Measurements from ENCODE around the gene ACBD6.

ACBD6 gene

DNA sequence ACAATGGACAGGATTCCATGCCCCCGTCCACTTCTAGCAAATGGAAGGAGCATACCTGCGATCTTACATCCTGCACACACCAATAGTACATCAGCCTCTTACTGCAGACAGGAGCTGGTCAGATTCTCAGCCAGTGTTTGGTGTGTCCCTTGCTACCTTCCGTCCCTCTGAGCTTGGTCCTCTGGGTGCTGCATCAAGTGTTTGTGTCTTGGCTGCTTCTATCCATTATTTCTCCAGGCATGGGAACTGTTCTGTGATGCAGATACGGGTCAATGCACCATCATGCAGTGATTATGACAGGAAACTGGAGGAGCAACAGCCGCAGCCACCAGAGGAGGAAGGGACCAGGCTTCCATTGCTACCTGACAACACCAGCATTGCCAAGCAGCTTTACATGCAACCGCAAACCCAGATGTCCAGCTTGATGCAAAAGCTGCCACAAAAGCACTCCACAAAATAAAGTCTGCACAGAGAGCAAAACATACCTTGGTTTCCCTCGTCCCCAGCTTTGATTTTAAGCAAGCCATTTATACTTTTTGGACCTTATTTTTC, 34.5 kb upstream of the ACBD6 start:
- DNase-seq (ENCODE audit: low read depth in 1 of 2, low spot score in 1 of 2), result no peak
- in situ Hi-C loops (cut with HindIII; ENCODE audit: low pct_unique_long_range_greater_than_20kb, low sequenced_read_pairs), result no loop called here

DNA sequence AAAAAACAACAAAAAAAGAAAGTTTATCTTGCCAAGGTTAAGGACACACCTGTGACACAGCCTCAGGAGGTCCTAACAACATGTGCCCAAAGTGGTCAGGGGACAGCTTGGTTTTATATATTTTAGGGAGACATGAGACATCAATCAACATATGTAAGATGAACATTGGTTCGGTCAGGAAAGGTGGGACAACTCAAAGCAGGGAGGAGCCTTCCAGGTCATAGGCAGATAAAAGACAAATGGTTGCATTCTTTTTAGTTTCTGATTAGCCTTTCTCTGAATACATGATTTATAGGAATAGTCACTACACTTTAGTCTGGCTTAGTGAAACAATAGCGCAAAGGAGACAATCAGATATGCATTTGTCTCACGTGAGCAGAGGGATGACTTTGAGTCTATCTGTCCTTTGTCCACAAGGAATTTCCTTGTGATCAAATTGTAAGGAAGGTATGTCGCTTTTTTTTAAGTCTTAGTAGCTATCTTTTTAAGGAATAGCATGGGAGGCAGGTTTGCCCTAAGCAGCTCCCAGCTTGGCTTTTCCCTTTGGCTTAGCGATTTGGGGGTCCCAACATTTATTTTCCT, 33.1 kb upstream of the ACBD6 start:
- in situ Hi-C loops (cut with HindIII; ENCODE audit: low pct_unique_long_range_greater_than_20kb, low sequenced_read_pairs), result no loop called here
- no peak for TF ChIP-seq JUND (IDR thresholded peaks at IDR 0.05; ENCODE audit: low read depth)
- no peak for DNase-seq (ENCODE audit: low read depth in 1 of 2, low spot score in 1 of 2)

More for the DNA sequence above, 34.5 kb upstream of the ACBD6 start:
- TF ChIP-seq JUND (IDR thresholded peaks at IDR 0.05; ENCODE audit: low read depth), result no peak

- in situ Hi-C loops (cut with HindIII; ENCODE audit: low pct_unique_long_range_greater_than_20kb, low sequenced_read_pairs), result no loop called here
Observed at GRCh38 chr1:180534214-180534613, 31.8 kb upstream of the ACBD6 start.

DNA sequence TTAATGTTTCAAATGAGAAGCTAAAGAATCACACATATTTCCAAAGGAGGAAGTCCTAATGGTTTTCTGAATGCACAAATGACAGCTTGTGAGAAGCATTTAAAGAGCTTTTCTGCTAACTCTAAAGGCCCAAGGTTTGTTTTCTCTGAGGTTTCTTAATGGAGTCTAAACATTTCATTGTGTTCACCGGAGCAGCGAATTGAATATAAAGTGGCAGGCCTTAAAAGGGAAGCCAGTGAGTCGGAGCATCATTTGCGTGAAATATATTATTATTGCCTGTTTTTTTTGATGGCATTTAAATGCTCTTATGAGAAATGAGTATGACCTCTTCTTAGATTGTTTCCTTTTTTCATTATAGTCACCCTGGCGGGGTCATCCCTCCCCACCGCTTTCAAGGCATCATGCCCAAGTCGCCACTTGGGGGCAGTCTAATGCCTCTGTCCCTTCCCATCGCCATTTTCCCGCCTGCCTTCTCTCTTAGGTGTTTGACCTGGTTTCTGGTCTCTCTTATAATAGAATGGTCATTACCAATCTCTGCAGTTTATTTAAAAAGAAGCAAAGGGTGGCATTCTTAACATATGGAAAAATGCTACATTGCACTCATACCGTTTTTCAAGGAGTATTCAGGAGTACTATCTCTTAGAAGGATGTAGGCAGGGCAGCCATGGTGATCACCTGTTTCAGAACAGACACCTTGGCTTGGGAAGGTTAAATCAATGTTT, 31.1 kb upstream of the ACBD6 start:
- no peak for TF ChIP-seq JUND (IDR thresholded peaks at IDR 0.05; ENCODE audit: low read depth)
- in situ Hi-C loops (cut with HindIII; ENCODE audit: low pct_unique_long_range_greater_than_20kb, low sequenced_read_pairs), result no loop called here
- DNase-seq (ENCODE audit: low read depth in 1 of 2, low spot score in 1 of 2), result peak in 1 of 2 experiments; percentile 79

More at GRCh38 chr1:180534214-180534613, 31.8 kb upstream of the ACBD6 start:
- DNase-seq (ENCODE audit: low read depth in 1 of 2, low spot score in 1 of 2), result no peak
- TF ChIP-seq JUND (IDR thresholded peaks at IDR 0.05; ENCODE audit: low read depth), result no peak

GRCh38 chr1:180532854-180533253, 30.5 kb upstream of the ACBD6 start:
- in situ Hi-C loops (cut with HindIII; ENCODE audit: low pct_unique_long_range_greater_than_20kb, low sequenced_read_pairs), result no loop called here
- no peak for DNase-seq (ENCODE audit: low read depth in 1 of 2, low spot score in 1 of 2)
- no peak for TF ChIP-seq JUND (IDR thresholded peaks at IDR 0.05; ENCODE audit: low read depth)

DNA sequence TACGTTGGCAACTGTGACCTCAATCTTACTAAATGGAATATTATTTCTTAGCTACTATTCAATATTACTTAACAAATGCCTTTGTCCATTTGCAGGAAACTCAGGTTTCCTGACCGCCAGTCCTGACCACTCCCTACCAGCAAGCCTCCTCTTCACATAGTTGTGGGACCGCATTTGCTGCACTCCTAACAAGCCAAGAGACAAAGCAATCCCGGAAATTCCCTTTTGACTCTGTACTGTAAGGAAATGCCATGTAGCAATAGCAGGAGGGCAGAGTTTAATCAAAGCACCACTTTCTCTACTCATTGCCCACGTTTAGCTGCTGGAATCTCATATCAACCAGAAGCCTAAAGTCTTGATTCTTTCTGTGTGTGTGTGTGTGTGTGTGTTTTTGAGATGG, 28.1 kb upstream of the ACBD6 start:
- no peak for TF ChIP-seq JUND (IDR thresholded peaks at IDR 0.05; ENCODE audit: low read depth)
- peak in 1 of 2 experiments; percentile 49 for DNase-seq (ENCODE audit: low read depth in 1 of 2, low spot score in 1 of 2)
- in situ Hi-C loops (cut with HindIII; ENCODE audit: low pct_unique_long_range_greater_than_20kb, low sequenced_read_pairs), result no loop called here

DNA sequence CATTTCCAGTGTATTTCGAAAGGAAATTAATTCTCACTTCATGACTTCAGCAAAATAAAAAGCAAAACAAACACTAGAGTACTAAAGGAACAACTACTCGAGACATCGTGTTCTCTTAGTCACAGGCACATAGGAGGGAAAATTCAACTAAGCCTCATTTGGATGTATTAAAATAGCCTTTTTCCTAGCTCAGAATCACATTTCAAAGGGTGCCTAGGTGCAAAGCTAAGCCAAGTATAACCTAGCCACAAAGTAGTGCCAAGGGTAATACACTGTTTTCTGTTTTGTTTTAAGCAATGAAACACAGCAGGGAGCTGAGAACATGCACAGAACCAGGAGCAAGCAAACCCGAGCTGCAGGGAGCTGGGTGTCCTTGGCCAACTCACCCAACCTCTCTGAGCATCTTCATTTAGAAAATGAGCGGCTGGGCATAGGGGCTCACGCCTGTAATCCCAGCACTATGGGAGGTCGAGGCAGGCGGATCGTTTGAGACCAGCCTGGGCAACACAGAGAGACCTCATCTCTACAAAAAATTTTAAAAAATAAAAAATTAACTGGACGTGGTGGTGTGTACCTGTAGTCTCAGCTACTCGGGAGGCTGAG, 26.6 kb upstream of the ACBD6 start:
- in situ Hi-C loops (cut with HindIII; ENCODE audit: low pct_unique_long_range_greater_than_20kb, low sequenced_read_pairs), result loop anchor here (10.0 kb wide), 1 partner anchor 636 kb away; no protein-coding TSS in a partner anchor
- DNase-seq (ENCODE audit: low read depth in 1 of 2, low spot score in 1 of 2), result no peak
- TF ChIP-seq JUND (IDR thresholded peaks at IDR 0.05; ENCODE audit: low read depth), result no peak

- no peak for TF ChIP-seq JUND (IDR thresholded peaks at IDR 0.05; ENCODE audit: low read depth)
- no peak for DNase-seq (ENCODE audit: low read depth in 1 of 2, low spot score in 1 of 2)
- in situ Hi-C loops (cut with HindIII; ENCODE audit: low pct_unique_long_range_greater_than_20kb, low sequenced_read_pairs), result loop anchor here (10.0 kb wide), 1 partner anchor 638 kb away; no protein-coding TSS in a partner anchor
Observed at GRCh38 chr1:180527101-180527669, 24.8 kb upstream of the ACBD6 start.

GRCh38 chr1:180525715-180526039, 23.3 kb upstream of the ACBD6 start:
- in situ Hi-C loops (cut with HindIII; ENCODE audit: low pct_unique_long_range_greater_than_20kb, low sequenced_read_pairs), result loop anchor here (10.0 kb wide), 1 partner anchor 639 kb away; no protein-coding TSS in a partner anchor
- no peak for DNase-seq (ENCODE audit: low read depth in 1 of 2, low spot score in 1 of 2)
- TF ChIP-seq JUND (IDR thresholded peaks at IDR 0.05; ENCODE audit: low read depth), result no peak

GRCh38 chr1:180524915-180525714, 22.7 kb upstream of the ACBD6 start:
- in situ Hi-C loops (cut with HindIII; ENCODE audit: low pct_unique_long_range_greater_than_20kb, low sequenced_read_pairs), result loop anchor here (10.0 kb wide), 1 partner anchor 640 kb away; no protein-coding TSS in a partner anchor
- no peak for DNase-seq (ENCODE audit: low read depth in 1 of 2, low spot score in 1 of 2)
- TF ChIP-seq JUND (IDR thresholded peaks at IDR 0.05; ENCODE audit: low read depth), result no peak

DNA sequence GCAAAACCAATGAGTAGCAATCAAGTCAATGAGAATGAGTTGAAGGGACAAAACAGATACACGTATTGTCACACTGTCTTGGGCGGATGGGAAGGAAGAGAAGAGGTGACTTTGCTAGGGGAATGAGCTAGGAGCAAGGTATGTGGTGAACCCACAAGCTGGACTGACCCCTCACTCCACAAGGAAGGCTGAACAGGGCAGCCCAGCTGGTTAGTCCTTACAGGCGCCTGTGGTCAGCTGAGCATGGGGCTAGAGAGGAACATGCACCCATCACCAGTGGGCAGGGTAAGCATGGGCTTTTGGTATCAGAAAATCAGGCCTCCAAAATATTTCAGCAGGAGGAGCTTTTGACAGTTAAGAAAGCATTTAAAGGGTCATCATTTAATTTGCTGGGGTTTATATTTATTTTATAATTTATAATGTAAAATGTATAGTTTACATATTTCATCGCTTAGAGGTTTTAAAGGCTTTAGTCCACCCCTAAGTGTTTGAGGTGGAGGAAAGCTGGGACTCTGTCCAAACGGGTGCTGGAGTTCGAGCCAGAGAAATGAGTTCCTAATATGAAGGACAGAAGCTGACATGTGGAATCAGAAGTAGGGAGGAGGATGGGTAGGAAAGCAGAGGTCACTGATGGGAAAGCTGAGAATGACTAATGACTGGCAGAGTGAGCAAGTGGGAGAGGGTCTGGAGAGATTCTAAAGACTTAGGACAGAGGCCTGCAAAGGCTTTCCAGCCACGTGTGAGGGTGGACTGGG, 22.0 kb upstream of the ACBD6 start:
- DNase-seq (ENCODE audit: low read depth in 1 of 2, low spot score in 1 of 2), result no peak
- in situ Hi-C loops (cut with HindIII; ENCODE audit: low pct_unique_long_range_greater_than_20kb, low sequenced_read_pairs), result loop anchor here (10.0 kb wide), 1 partner anchor 640 kb away; no protein-coding TSS in a partner anchor

More for the DNA sequence above, 22.0 kb upstream of the ACBD6 start:
- TF ChIP-seq JUND (IDR thresholded peaks at IDR 0.05; ENCODE audit: low read depth), result no peak

All from T47D (cell line).